Measurements from ENCODE around the gene CDH13.

DNA sequence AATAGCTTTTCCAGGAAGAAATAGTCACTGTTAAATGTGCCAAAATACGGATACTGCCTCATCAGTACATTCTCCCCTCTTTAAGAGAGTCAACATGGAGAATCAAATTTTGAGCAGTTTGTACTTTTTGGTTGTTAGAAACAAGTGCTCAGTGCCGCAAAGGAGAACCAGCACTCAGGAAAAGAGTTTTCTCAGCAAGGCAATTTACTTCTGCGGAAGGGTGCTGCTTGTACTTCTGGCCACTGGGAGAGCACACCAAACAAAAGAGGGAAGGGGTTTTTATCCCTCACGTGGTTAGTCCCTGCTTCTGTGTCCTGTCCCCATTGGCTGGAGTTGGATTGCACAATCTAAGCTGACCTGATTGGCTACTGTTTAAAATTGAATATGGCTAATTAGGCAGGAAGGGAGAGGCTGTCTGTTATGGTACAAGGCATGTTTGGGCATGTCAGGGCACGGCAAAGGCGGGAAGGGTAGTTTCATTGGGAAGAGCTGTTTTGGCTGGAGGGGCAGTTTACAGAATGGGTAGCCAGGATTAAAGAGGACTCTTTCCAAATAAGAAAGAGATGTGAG is 499.3 kb downstream of the CDH13 start:
- TF ChIP-seq, protein P1, sequence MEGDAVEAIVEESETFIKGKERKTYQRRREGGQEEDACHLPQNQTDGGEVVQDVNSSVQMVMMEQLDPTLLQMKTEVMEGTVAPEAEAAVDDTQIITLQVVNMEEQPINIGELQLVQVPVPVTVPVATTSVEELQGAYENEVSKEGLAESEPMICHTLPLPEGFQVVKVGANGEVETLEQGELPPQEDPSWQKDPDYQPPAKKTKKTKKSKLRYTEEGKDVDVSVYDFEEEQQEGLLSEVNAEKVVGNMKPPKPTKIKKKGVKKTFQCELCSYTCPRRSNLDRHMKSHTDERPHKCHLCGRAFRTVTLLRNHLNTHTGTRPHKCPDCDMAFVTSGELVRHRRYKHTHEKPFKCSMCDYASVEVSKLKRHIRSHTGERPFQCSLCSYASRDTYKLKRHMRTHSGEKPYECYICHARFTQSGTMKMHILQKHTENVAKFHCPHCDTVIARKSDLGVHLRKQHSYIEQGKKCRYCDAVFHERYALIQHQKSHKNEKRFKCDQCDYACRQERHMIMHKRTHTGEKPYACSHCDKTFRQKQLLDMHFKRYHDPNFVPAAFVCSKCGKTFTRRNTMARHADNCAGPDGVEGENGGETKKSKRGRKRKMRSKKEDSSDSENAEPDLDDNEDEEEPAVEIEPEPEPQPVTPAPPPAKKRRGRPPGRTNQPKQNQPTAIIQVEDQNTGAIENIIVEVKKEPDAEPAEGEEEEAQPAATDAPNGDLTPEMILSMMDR (IDR thresholded peaks at IDR 0.05; ENCODE audit: borderline replicate concordance, extremely low read depth, low read length, poor library complexity, severe bottlenecking) = no peak
- no peak for TF ChIP-seq EZH2 (IDR thresholded peaks at IDR 0.05; ENCODE audit: borderline replicate concordance, low read depth, low read length, severe bottlenecking)
